ENCODE data around the gene PTPRD. TPM values are rescaled to one million over a fixed set of nuclear protein-coding genes. Genes with fewer than 3 reads are reported as not detected.

PTPRD gene
- total and polyA plus RNA-seq, 2 experiments from 2014 or later: 11.5 to 58.0 TPM

GRCh38 chr9:9820436-9820835 is 792.4 kb downstream of the PTPRD start:
- H2AFZ ChIP-seq: no peak overlapping the region
- no peaks in the 10 kb centered on the region for H3K36me3 ChIP-seq (ENCODE audit: insufficient read depth)
- no peak overlapping the region for H3K4me3 ChIP-seq
- H3K27ac ChIP-seq (ENCODE audit: low read depth): no peak overlapping the region
- no peak overlapping the region for H3K4me3 Mint-ChIP-seq
- no peaks in the 10 kb centered on the region for H3K27me3 ChIP-seq (ENCODE audit: insufficient read depth)
- no peaks in the 10 kb centered on the region for H3K36me3 Mint-ChIP-seq (ENCODE audit: low read depth)
- DNase-seq (ENCODE audit: low spot score): no peak
- no peak overlapping the region for H3K4me2 ChIP-seq
- H4K20me1 ChIP-seq (replicated peaks; ENCODE audit: insufficient read depth): no peaks in the 10 kb centered on the region
- no peaks in the 10 kb centered on the region for H3K79me2 ChIP-seq (replicated peaks; ENCODE audit: insufficient read depth)
- no peaks in the 10 kb centered on the region for H3K4me1 ChIP-seq (ENCODE audit: insufficient read depth)
- no peaks in the 10 kb centered on the region for H3K4me1 Mint-ChIP-seq
- peaks cover 2% of the 10 kb centered on the region; the same call in 1 of the 2 replicates for H3K9me2 ChIP-seq (ENCODE audit: insufficient read depth)
- ATAC-seq: no peak
- no peaks in the 10 kb centered on the region for H3K9me3 Mint-ChIP-seq
- TF ChIP-seq CREB1 (CRISPR knock-in tag; IDR thresholded peaks at IDR 0.05; ENCODE audit: low read depth) (no peak), NANOG (IDR thresholded peaks at IDR 0.05; ENCODE audit: borderline replicate concordance) (no peak), POLR2AphosphoS5 (IDR thresholded peaks at IDR 0.05; ENCODE audit: low read depth) (no peak), ETS1 (IDR thresholded peaks at IDR 0.05) (no peak), STAT1 (IDR thresholded peaks at IDR 0.05; ENCODE audit: unreplicated experiment) (no peak), EZH2phosphoT487 (IDR thresholded peaks at IDR 0.05; ENCODE audit: unreplicated experiment) (no peak)
- H3K27ac Mint-ChIP-seq: no peak overlapping the region
- no peaks in the 10 kb centered on the region for H3F3A ChIP-seq (replicated peaks; ENCODE audit: low read depth)
- no peaks in the 10 kb centered on the region for H3K27me3 Mint-ChIP-seq (ENCODE audit: insufficient read depth, low read depth, poor library complexity)

GRCh38 chr9:9819886-9820285 is 792.9 kb downstream of the PTPRD start:
- H4K20me1 ChIP-seq (replicated peaks; ENCODE audit: insufficient read depth): no peaks in the 10 kb centered on the region
- H3K79me2 ChIP-seq (replicated peaks; ENCODE audit: insufficient read depth): no peaks in the 10 kb centered on the region
- no peak overlapping the region for H3K4me3 Mint-ChIP-seq
- H3K27ac ChIP-seq (ENCODE audit: low read depth): no peak overlapping the region
- TF ChIP-seq CTCF (conservative IDR thresholded peaks at IDR 0.05; ENCODE audit: low read depth in 2 of 2) (no peak), ZNF114 (CRISPR knock-in tag; IDR thresholded peaks at IDR 0.05) (no peak), NANOG (IDR thresholded peaks at IDR 0.05; ENCODE audit: borderline replicate concordance) (no peak), ZNF462 (CRISPR knock-in tag; IDR thresholded peaks at IDR 0.05) (no peak), ETS1 (IDR thresholded peaks at IDR 0.05) (no peak)
- ATAC-seq (no peak), DNase-seq (ENCODE audit: low spot score) (no peak)
- no peaks in the 10 kb centered on the region for H3F3A ChIP-seq (replicated peaks; ENCODE audit: low read depth)
- no peak overlapping the region for H3K27ac Mint-ChIP-seq
- no peak overlapping the region for H3K4me3 ChIP-seq
- H2AFZ ChIP-seq: no peak overlapping the region
- no peaks in the 10 kb centered on the region for H3K4me1 Mint-ChIP-seq
- H3K9me3 Mint-ChIP-seq: no peaks in the 10 kb centered on the region
- H3K4me1 ChIP-seq (ENCODE audit: insufficient read depth): no peaks in the 10 kb centered on the region
- no peaks in the 10 kb centered on the region for H3K36me3 Mint-ChIP-seq (ENCODE audit: low read depth)
- no peaks in the 10 kb centered on the region for H3K36me3 ChIP-seq (ENCODE audit: insufficient read depth)
- no peaks in the 10 kb centered on the region for H3K27me3 Mint-ChIP-seq (ENCODE audit: insufficient read depth, low read depth, poor library complexity)
- no peaks in the 10 kb centered on the region for H3K27me3 ChIP-seq (ENCODE audit: insufficient read depth)
- no peak overlapping the region for H3K4me2 ChIP-seq
- H3K9me2 ChIP-seq (ENCODE audit: insufficient read depth): peaks cover 2% of the 10 kb centered on the region; the same call in 1 of the 2 replicates
